GM19463 (cell line): ENCODE data around the gene JCHAIN.
"Not testable (repeated sequence)": the region's sequence is repeated elsewhere in the genome, so short reads cannot be mapped to it uniquely, and the experiment has no call there.

Source experiments
- ATAC-seq: cut with Tn5 transposase; IDR thresholded peaks from one replicate; pipeline ENCODE4 v1.9.1; 2021; ENCODE audit warnings: mild to moderate bottlenecking, moderate library complexity; ENCODE audit not compliant: unreplicated experiment

JCHAIN gene

GRCh38 chr4:70666369-70666768 is at the start of gene JCHAIN:
Gene JCHAIN (minus strand): TSS chr4:70666508. CDS start chr4:70666490, 18 bp downstream.
- ATAC-seq: peak; percentile 49

- peak; percentile 19 for ATAC-seq
Observed at GRCh38 chr4:70715097-70715496, 48.8 kb upstream of the JCHAIN start.

- ATAC-seq: peak; percentile 50
Observed at GRCh38 chr4:70714079-70714887, 48.0 kb upstream of the JCHAIN start.

GRCh38 chr4:70713453-70714078 is 47.3 kb upstream of the JCHAIN start:
- peak; percentile 33 for ATAC-seq

GRCh38 chr4:70712604-70713452 is 46.5 kb upstream of the JCHAIN start:
- ATAC-seq: peak; percentile 4

- ATAC-seq: no peak
Observed at GRCh38 chr4:70712150-70712549, 45.8 kb upstream of the JCHAIN start.

DNA sequence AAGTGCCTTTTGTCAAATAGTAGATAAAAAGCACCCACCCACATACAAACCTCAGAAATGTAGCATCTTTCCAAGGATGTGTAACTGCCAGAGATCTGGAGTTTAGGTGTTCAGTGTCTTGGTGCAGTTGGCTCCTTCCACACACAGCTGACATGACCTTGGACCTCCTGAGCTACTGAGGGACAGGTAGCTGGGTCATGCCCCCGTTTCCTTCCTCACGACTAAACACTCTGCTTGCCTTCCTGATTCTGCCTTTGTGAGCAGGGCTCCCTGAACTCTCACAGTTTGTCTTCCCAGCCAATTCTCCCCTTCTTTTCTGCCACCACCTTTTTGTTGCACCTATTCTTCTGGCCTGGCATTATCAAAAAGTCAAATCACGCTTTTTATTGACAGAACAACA is 45.3 kb upstream of the JCHAIN start:
- ATAC-seq: no peak

GRCh38 chr4:70709611-70710205 is 43.4 kb upstream of the JCHAIN start:
- ATAC-seq: no peak

DNA sequence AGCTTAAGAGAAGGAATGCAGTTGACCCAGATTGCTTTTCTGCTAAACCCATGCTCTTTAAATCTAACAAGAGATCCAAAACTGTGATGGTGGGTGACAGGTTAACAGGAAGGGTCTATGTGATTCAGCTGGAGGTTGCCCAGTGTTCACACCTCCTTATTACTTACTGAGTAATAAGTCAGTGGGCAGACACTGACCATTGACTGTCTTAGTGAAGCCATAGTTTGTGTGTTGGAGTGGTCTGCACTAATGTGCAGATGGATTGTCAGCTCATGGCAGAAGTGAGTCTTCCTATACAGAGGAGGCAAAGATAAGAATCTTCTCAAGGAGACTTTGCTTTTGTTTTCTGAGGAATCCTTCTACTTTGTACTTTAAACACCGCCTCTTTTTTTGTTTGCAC is 40.2 kb upstream of the JCHAIN start:
- ATAC-seq: no peak

DNA sequence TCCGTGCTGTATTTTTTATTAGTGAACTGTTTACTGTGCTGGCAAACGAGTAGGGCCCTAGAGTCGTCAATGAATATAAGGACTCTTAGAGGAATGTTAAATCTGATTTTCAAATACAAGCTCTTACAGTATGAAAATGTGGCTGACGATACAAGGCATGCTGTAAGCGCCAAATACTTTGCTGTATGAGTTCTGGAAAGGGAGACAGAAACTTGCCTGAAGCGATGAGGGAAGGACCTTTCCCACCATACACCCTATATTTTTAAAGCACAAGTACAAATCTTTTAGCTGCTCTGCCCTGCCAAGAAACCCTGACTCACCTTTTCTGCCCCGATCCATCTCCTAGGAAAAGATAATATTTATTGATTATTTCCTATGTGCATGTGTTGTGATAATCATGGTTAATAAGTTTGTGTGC is 39.7 kb upstream of the JCHAIN start:
- ATAC-seq: no peak

DNA sequence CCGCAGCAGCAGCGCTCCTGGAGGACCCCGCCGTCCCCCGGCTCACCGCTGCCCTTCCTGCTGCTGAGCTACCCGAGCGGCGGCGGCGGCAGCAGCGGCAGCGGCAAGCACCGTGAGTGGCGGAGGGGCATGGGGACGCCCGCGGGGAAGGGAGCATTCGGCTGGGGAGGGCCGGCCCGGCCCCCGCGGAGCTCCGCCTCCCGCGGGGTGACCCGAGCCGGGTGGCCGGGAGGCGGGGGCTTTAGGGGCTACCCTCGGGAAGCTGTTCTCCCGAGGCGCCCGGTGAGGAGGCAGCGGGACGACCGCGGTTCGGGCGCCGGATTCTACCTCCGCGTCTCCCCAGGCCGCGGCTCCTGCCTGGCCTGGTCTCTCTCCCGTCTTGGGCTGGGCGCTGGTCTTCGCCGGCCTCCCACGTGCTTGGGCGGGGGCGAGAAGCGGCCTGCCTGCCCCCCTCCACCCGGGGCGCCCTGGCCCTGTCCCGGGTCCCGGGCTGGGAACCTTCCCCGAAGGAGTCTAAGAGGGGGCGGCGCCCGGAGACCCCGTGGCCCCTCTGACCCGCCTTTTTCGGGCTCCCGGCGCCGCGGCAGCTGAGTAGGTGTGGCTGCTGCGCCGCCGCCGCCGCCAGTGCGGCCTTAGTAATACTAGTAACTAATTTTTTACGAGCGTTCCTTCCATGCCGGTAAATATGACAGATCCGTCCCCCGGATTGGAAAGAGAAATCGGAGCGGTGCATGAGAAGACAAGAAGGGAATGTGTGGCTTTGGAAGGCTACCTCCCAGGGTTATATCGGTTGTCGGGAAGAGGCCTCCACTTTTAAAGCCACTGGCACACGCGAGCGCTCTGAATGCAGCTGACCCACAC is 39.1 kb upstream of the JCHAIN start:
- ATAC-seq: peak; percentile 53

- ATAC-seq: peak; percentile 30
Observed at GRCh38 chr4:70704931-70705182, 38.5 kb upstream of the JCHAIN start.

DNA sequence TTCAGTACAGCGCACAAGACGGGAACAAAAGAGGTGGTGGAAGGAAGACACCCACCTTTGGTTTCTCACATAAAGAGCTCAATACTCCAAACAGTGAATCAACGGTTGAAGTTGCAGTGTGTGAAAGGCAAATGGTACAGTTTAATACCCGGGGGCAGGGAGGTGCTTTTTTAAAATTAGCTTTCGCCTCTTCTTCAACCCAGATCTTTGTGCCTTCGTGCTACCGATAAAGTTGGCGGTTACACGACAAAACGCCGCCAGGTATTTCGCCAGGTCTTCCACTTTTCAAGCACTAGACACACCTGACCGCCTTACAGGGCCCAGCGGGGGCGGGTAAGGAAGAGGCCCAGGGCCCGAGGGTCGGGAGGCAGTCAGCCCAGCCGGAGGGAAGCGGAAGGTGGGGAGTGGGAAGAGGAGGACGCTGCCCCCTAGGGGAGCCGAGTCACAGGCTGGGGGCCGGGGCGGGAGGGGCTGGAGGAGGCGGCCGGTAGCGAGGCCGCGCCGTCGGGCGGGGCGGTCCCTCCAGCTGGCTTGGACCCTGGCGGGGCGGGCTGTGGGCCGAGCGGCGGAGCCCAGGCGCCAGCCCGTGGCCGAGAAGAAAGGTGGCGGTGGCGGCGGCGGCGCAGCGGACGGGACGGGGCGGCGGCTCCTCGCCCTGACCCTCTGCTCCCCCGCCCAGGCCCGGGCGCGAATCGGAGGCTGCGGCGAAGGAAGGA is 38.1 kb upstream of the JCHAIN start:
- ATAC-seq: peak; percentile 63

GRCh38 chr4:70703619-70704214 is 37.4 kb upstream of the JCHAIN start:
- no peak for ATAC-seq

DNA sequence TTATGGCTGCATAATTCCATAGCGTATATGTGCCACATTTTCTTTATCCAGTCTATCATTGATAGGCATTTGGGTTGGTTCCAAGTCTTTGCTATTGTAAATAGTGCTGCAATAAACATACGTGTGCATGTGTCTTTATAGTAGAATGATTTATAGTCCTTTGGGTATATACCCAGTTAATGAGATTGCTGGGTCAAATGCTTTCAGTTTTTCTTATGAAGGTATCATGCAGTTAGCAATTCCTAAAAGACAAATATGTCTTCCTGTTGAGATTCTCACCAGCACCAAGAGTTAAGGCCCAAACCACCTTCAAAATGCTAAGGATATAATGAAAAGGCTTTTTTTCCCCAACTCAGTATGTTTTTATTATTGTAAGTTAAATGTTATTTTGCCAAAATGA is 36.3 kb upstream of the JCHAIN start:
- ATAC-seq: not testable (repeated sequence)

DNA sequence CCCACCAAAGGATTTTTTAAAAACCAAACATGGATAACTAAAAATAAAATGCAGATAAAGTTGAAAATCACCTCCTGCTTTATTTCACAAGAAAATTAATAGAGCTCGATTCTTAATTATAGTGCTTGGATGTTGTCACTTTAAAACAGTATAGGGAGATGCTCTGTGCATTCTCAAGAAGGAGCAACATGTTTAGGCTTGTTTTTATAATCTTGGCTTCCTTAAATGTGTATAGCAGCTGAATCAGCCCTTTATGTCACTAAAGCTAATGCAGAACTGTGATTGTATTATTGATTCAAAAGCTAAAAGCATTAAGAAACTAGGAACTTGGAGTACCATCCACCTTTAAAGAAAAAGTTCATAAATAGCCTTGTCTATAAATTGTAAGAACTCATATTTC is 35.0 kb upstream of the JCHAIN start:
- ATAC-seq: no peak

- no peak for ATAC-seq
Observed at GRCh38 chr4:70700712-70701111, 34.4 kb upstream of the JCHAIN start.

GRCh38 chr4:70698435-70698834 is 32.1 kb upstream of the JCHAIN start:
- not testable (repeated sequence) for ATAC-seq

GRCh38 chr4:70694633-70695032 is 28.3 kb upstream of the JCHAIN start:
- ATAC-seq: not testable (repeated sequence)
